Stimulated activated CD8-positive, alpha-beta memory T cell treated with anti-CD3 and anti-CD28 coated beads, Interleukin-7, amount 100 ng/mL, for 24 hours (primary cell): ENCODE measurements around the gene UBA7.
"Not testable (repeated sequence)": the region's sequence is repeated elsewhere in the genome, so short reads cannot be mapped to it uniquely, and the experiment has no call there.

Experiments used
- DNase-seq: peaks from one replicate; pipeline ENCODE4 v3.0.0-alpha.2; 2020; ENCODE audit warnings: low read depth

The UBA7 gene

GRCh38 chr3:49785565-49786356, 28.0 kb downstream of the UBA7 start:
- no peak for DNase-seq

- DNase-seq, result not testable (repeated sequence)
Measured at GRCh38 chr3:49782277-49782676, 31.5 kb downstream of the UBA7 start.

- DNase-seq, result no peak
Measured at GRCh38 chr3:49781415-49782199, 32.1 kb downstream of the UBA7 start.

- not testable (repeated sequence) for DNase-seq
Measured at GRCh38 chr3:49780975-49781365, 32.8 kb downstream of the UBA7 start.

- DNase-seq, result no peak
Measured at GRCh38 chr3:49780080-49780974, 33.4 kb downstream of the UBA7 start.

- DNase-seq, result no peak
Measured at GRCh38 chr3:49779358-49780079, 34.2 kb downstream of the UBA7 start.

GRCh38 chr3:49776101-49776500, 37.7 kb downstream of the UBA7 start:
- not testable (repeated sequence) for DNase-seq

- no peak for DNase-seq
Measured at GRCh38 chr3:49775538-49775937, 38.2 kb downstream of the UBA7 start.

- DNase-seq, result no peak
Measured at GRCh38 chr3:49772703-49773102, 41.0 kb downstream of the UBA7 start.

GRCh38 chr3:49771340-49771938, 42.3 kb downstream of the UBA7 start:
- DNase-seq, result no peak

GRCh38 chr3:49769926-49770325, 43.8 kb downstream of the UBA7 start:
- DNase-seq, result no peak

- DNase-seq, result no peak
Measured at GRCh38 chr3:49769286-49769915, 44.4 kb downstream of the UBA7 start.

- no peak for DNase-seq
Measured at GRCh38 chr3:49763981-49764380, 49.8 kb downstream of the UBA7 start.

GRCh38 chr3:49761661-49762060, 52.1 kb downstream of the UBA7 start:
- no peak for DNase-seq

- DNase-seq, result no peak
Measured at GRCh38 chr3:49759226-49759625, 54.5 kb downstream of the UBA7 start.

- DNase-seq, result no peak
Measured at GRCh38 chr3:49757197-49757596, 56.6 kb downstream of the UBA7 start.

- DNase-seq, result no peak
Measured at GRCh38 chr3:49756036-49756435, 57.7 kb downstream of the UBA7 start.
